ENCODE results near the gene SMIM3. TPM values are rescaled to one million over a fixed set of nuclear protein-coding genes. Genes with fewer than 3 reads are reported as not detected.

SMIM3 gene
- total RNA-seq, 1 experiment from 2014 or later = 15.6 TPM

GRCh38 chr5:150731669-150732242 lies 46.8 kb upstream of the SMIM3 start:
- Histone ChIP-seq H3K36me3 (ENCODE audit: low read depth, low read length) (peaks cover 58% of the 10 kb centered on the region), H3F3A (ENCODE audit: low read length, unreplicated experiment) (no peaks in the 10 kb centered on the region), H3K27me3 (ENCODE audit: low read length) (no peaks in the 10 kb centered on the region), H3K79me2 (ENCODE audit: low read length) (peaks cover 29% of the 10 kb centered on the region), H3K4me1 (ENCODE audit: insufficient read depth, low read length) (no peaks in the 10 kb centered on the region), H3K9ac (ENCODE audit: low read length) (no peak overlapping the region), H3K9me3 (ENCODE audit: low read length) (no peaks in the 10 kb centered on the region), H3K4me3 (ENCODE audit: low read length) (no peak overlapping the region), H3K9me2 (replicated peaks; ENCODE audit: low read length) (no peaks in the 10 kb centered on the region), H2AFZ (ENCODE audit: low read length) (no peak overlapping the region), H4K20me1 (ENCODE audit: low read length) (peaks cover 8% of the 10 kb centered on the region; the same call in 1 of the 2 replicates), H3K27ac (ENCODE audit: low read length) (no peak overlapping the region), H3K4me2 (ENCODE audit: low read length) (no peak overlapping the region)
- ChIA-PET POLR2A (ENCODE audit: unreplicated experiment) (no interaction called here), CTCF (interaction anchor here (0.8 kb wide), 1 partner anchor 31 kb away, joined by 4 read pairs; the partner anchor contains the start of gene RBM22)
- no peak for ATAC-seq
- TF ChIP-seq CTCF (conservative IDR thresholded peaks at IDR 0.05; ENCODE audit: low read depth, low read length) (no peak), EZH2phosphoT487 (IDR thresholded peaks at IDR 0.05; ENCODE audit: borderline replicate concordance, low read length) (no peak)
- no peak for DNase-seq
- no TSS peak for BruUV-seq (replicated peaks)
- intact Hi-C loops (cut with micrococcal nuclease) = no loop called here

DNA sequence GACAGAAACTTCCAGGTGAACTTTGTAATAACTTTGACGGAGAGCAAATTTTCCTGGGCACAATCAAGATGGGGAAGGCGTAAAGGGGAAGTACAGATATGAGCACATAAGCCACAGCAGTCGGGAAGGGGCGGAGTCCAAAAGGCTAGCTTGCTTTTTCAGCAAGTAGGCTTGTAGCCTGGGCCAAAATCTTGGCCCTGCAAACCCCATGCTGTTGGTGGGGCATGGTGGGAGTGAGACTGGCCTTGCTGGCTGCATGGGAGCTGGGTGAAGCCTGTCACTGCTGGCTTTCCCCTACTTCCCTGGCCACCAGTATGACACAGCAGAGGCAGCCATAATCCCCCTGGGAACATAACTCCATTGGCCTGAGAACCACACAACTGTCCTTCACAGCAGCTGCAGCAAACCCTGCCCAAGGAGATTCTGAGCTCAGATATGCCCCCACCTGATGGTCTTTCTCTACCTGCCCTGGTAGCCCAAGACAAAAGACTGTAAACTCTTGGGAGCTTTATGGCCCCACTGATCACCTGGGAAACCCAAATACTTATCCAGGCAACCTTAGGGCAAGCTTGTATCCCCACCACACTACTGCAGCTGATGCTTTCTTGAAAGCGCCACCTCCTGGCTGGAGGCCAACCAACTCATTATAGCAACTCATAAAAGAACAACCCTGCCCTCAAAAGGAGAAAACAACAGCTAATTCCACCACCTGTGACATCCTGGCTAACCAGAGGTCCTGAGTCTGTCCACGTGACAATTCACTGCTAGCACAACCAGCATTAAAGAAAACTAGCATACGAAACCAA lies 43.8 kb upstream of the SMIM3 start:
- peak; percentile 14 for DNase-seq
- no peaks in the 10 kb centered on the region for H3K4me1 ChIP-seq (ENCODE audit: insufficient read depth, low read length)

More for the DNA sequence above, 43.8 kb upstream of the SMIM3 start:
- TF ChIP-seq EZH2 (IDR thresholded peaks at IDR 0.05; ENCODE audit: low read length, unreplicated experiment) (no peak), CTCF (conservative IDR thresholded peaks at IDR 0.05; ENCODE audit: low read depth, low read length) (no peak; the same call in 1 of the 2 replicates), EZH2phosphoT487 (IDR thresholded peaks at IDR 0.05; ENCODE audit: borderline replicate concordance, low read length) (no peak)
- no peak overlapping the region for H3K4me2 ChIP-seq (ENCODE audit: low read length)
- H4K20me1 ChIP-seq (ENCODE audit: low read length) = peaks cover 15% of the 10 kb centered on the region; the same call in 1 of the 2 replicates
- BruUV-seq (replicated peaks) = no TSS peak
- H3K27me3 ChIP-seq (ENCODE audit: low read length) = no peaks in the 10 kb centered on the region
- H3K79me2 ChIP-seq (ENCODE audit: low read length) = peaks cover 60% of the 10 kb centered on the region
- H3K4me3 ChIP-seq (ENCODE audit: low read length) = no peak overlapping the region
- H3F3A ChIP-seq (ENCODE audit: low read length, unreplicated experiment) = no peaks in the 10 kb centered on the region
- H2AFZ ChIP-seq (ENCODE audit: low read length) = no peak overlapping the region
- no peak overlapping the region for H3K9ac ChIP-seq (ENCODE audit: low read length)
- intact Hi-C loops (cut with micrococcal nuclease) = no loop called here
- H3K36me3 ChIP-seq (ENCODE audit: low read depth, low read length) = peaks cover 41% of the 10 kb centered on the region
- H3K9me2 ChIP-seq (replicated peaks; ENCODE audit: low read length) = no peaks in the 10 kb centered on the region
- ChIA-PET POLR2A (ENCODE audit: unreplicated experiment) (no interaction called here), CTCF (no interaction called here)
- no peak for ATAC-seq
- no peak overlapping the region for H3K27ac ChIP-seq (ENCODE audit: low read length)
- H3K9me3 ChIP-seq (ENCODE audit: low read length) = no peaks in the 10 kb centered on the region
